A549 (cell line): ENCODE measurements around the gene ADAMTS14. TPM values are rescaled to one million over a fixed set of nuclear protein-coding genes. Genes with fewer than 3 reads are reported as not detected.

Experiments
- ATAC-seq, 2 experiments: fragments of 200-7000 bp in 1 of 2; fragments of >200 bp in 1 of 2; cut with Nextera tagmentation in 1 of 2; cut with Tn5 transposase in 1 of 2; 3 replicates each; pipeline versions ENCODE4 v1.8.0 to v1.9.1; 2018 to 2020; ENCODE audit warnings: mild to moderate bottlenecking in 1 of 2, moderate library complexity in 1 of 2
- CTCF ChIA-PET: fragments of 300-600 bp; sonication (Branson Sonifier 250); formaldehyde crosslinking; extraction: SDS; loops from one replicate; lab custom pipeline; 2021; ENCODE audit warnings: antibody characterized with exemption, inconsistent platforms; lab: Yijun Ruan, JAX
- POLR2A ChIA-PET: fragments of 350-600 bp; formaldehyde crosslinking; extraction: SDS; loops from one replicate; lab custom pipeline; 2021; ENCODE audit warnings: antibody characterized with exemption, inconsistent platforms; lab: Yijun Ruan, JAX
- DNase-seq, 2 experiments: peaks; one replicate each; pipeline versions ENCODE4 v3.0.0 to v3.0.0-alpha.2; 2011 to 2016; ENCODE audit warnings: low read depth in 1 of 2, low spot score in 1 of 2
- FAIRE-seq: peaks from 2 replicates; lab custom pipeline; 2011; peaks lifted over from hg19 to GRCh38; lab: Jason Lieb, UNC
- H3K27ac ChIP-seq, 2 experiments: fragments of >200 bp; sonication (Bioruptor Twin); formaldehyde crosslinking; 3 replicates each; pipeline ENCODE4 v1.5.1; 2016 to 2017
- H3K4me1 ChIP-seq: fragments of >200 bp; sonication (Bioruptor Twin); formaldehyde crosslinking; 3 replicates; pipeline ENCODE4 v1.6.1; 2016
- H3K4me2 ChIP-seq: fragments of >200 bp; sonication (Bioruptor Twin); formaldehyde crosslinking; 3 replicates; pipeline ENCODE4 v1.6.1; 2016
- H3K4me3 ChIP-seq: fragments of >200 bp; sonication (Bioruptor Twin); formaldehyde crosslinking; 3 replicates; pipeline ENCODE4 v1.5.1; 2016
- H3K9me3 ChIP-seq: fragments of >200 bp; sonication (Bioruptor Twin); formaldehyde crosslinking; 3 replicates; pipeline ENCODE4 v1.6.1; 2016
- ATOH8 ChIP-seq: fragments of 250-450 bp; sonication (Bioruptor Pico); IDR thresholded peaks from 2 replicates; pipeline ENCODE4 v1.5.0; 2020; ENCODE audit warnings: low read depth, mild to moderate bottlenecking, moderate library complexity
- BHLHE40 ChIP-seq: IDR thresholded peaks from 2 replicates; pipeline ENCODE4 v1.6.1; 2012; ENCODE audit warnings: low read depth, low read length, inconsistent platforms
- CHD2 ChIP-seq: fragments of 150-350 bp; IDR thresholded peaks from 2 replicates; pipeline ENCODE4 v1.6.1; 2014; ENCODE audit warnings: low read length; ENCODE audit not compliant: partially characterized antibody
- CHD4 ChIP-seq: fragments of 200-600 bp; sonication (generic); IDR thresholded peaks from 2 replicates; pipeline ENCODE4 v1.6.1; 2016; ENCODE audit warnings: antibody characterized with exemption, mild to moderate bottlenecking, borderline replicate concordance
- CTCF ChIP-seq: fragments of >200 bp; sonication (Bioruptor Twin); formaldehyde crosslinking; IDR thresholded peaks from 3 replicates; pipeline ENCODE4 v1.5.1; 2016
- FOSB ChIP-seq: fragments of 250-450 bp; sonication (Bioruptor Pico); IDR thresholded peaks from 2 replicates; pipeline ENCODE4 v1.5.0; 2020; ENCODE audit warnings: mild to moderate bottlenecking, moderate library complexity
- HOXA7 ChIP-seq: fragments of 250-450 bp; sonication (Bioruptor Pico); IDR thresholded peaks from 2 replicates; pipeline ENCODE4 v1.5.0; 2020; ENCODE audit warnings: mild to moderate bottlenecking, moderate library complexity
- HOXB13 ChIP-seq: fragments of 250-450 bp; sonication (Bioruptor Pico); IDR thresholded peaks from 2 replicates; pipeline ENCODE4 v1.5.0; 2020; ENCODE audit warnings: low read depth, mild to moderate bottlenecking, moderate library complexity
- JUN ChIP-seq, 2 experiments: fragments of >200 bp; sonication (Bioruptor Twin); formaldehyde crosslinking; IDR thresholded peaks; 2 replicates in 1 of 2; 3 replicates in 1 of 2; pipeline ENCODE4 v1.6.1; 2016 to 2017
- KDM5A ChIP-seq: fragments of 200-600 bp; sonication (generic); IDR thresholded peaks from 2 replicates; pipeline ENCODE4 v1.6.1; 2016; ENCODE audit warnings: antibody characterized with exemption, mild to moderate bottlenecking
- MAX ChIP-seq: IDR thresholded peaks from 2 replicates; pipeline ENCODE4 v1.6.1; 2012
- MAZ ChIP-seq: fragments of 150-350 bp; IDR thresholded peaks from 2 replicates; pipeline ENCODE4 v1.6.1; 2014; ENCODE audit warnings: antibody characterized with exemption, low read depth, low read length, borderline replicate concordance
- MYC ChIP-seq: IDR thresholded peaks from 2 replicates; pipeline ENCODE4 v1.6.1; 2012; ENCODE audit warnings: mild to moderate bottlenecking, inconsistent platforms, low read length, improper control_type of control experiment, borderline replicate concordance
- NR3C1 ChIP-seq: fragments of >200 bp; sonication (Bioruptor Twin); formaldehyde crosslinking; IDR thresholded peaks from 3 replicates; pipeline ENCODE4 v1.6.1; 2017
- POLR2A ChIP-seq: IDR thresholded peaks from 2 replicates; pipeline ENCODE4 v1.6.1; 2012; ENCODE audit warnings: mild to moderate bottlenecking, low read length
- POLR2AphosphoS2 ChIP-seq: conservative IDR thresholded peaks from 2 replicates; pipeline ENCODE4 v1.6.1; 2012; ENCODE audit warnings: low read length, improper control_type of control experiment, inconsistent platforms
- RAD21 ChIP-seq, 2 experiments: fragments of >200 bp in 1 of 2; sonication (Bioruptor Twin) in 1 of 2; formaldehyde crosslinking in 1 of 2; IDR thresholded peaks in 1 of 2; conservative IDR thresholded peaks in 1 of 2; 2 replicates in 1 of 2; 3 replicates in 1 of 2; pipeline ENCODE4 v1.6.1; 2012 to 2018; ENCODE audit warnings: inconsistent platforms in 1 of 2
- SMC3 ChIP-seq: fragments of >200 bp; sonication (Bioruptor Twin); formaldehyde crosslinking; IDR thresholded peaks from 3 replicates; pipeline ENCODE4 v1.6.1; 2018; ENCODE audit warnings: inconsistent platforms
- TP53 ChIP-seq: fragments of 250-450 bp; sonication (Bioruptor Pico); IDR thresholded peaks from 2 replicates; pipeline ENCODE4 v1.5.0; 2021; ENCODE audit warnings: mild to moderate bottlenecking, moderate library complexity
- ZFP36 ChIP-seq: fragments of 450-650 bp; IDR thresholded peaks from 2 replicates; pipeline ENCODE4 v1.6.1; 2014; ENCODE audit warnings: borderline replicate concordance; ENCODE audit not compliant: partially characterized antibody
- ZNF302 ChIP-seq: fragments of 250-450 bp; sonication (Bioruptor Pico); IDR thresholded peaks from 2 replicates; pipeline ENCODE4 v1.9.0; 2021; ENCODE audit warnings: inconsistent platforms, mild to moderate bottlenecking, moderate library complexity
- WGBS: methylation state at CpG from one replicate; pipeline ENCODE4 v1.1.6; 2017; ENCODE audit errors: missing lambda C conversion rate; 5-methylcytosine and 5-hydroxymethylcytosine counted together
- polyA plus RNA-seq, 4 experiments: library from polyadenylated mRNA; depleted of rRNA in 3 of 4; stranded (reverse); fragments of >200 nt; fragmentation: RNase III in 1 of 4; extraction: RNeasy Plus Mini Kit Qiagen cat#74134 plus additional on column Dnase treatment in 1 of 4; gene quantifications; 2 replicates in 3 of 4; 3 replicates in 1 of 4; pipeline ENCODE4 v1.2.3, GENCODE V29; 2011 to 2017

The ADAMTS14 gene
- polyA plus RNA-seq, 2 of the 4 experiments (the other 2 are of a cell fraction), result 0.03 TPM; not detected in 1

GRCh38 chr10:70757856-70758255 is 85.5 kb downstream of the ADAMTS14 start:
- Histone ChIP-seq H3K9me3 (no peaks in the 10 kb centered on the region), H3K4me3 (no peak overlapping the region), H3K4me2 (no peak overlapping the region), H3K27ac (no peak overlapping the region), H3K4me1 (0 out of 3 replicates have a peak, but pooled peaks cover 5% of the 10 kb centered on the region)
- TF ChIP-seq CHD4, result no peak
- no peak for TF ChIP-seq MAZ
- TF ChIP-seq ZNF302 (CRISPR knock-in tag), result no peak
- no peak for TF ChIP-seq KDM5A
- TF ChIP-seq JUN (IDR thresholded peaks at IDR 0.05), result no peak
- no peak for TF ChIP-seq RAD21 (conservative IDR thresholded peaks at IDR 0.05 in 1 of 2, IDR thresholded peaks at IDR 0.05 in 1 of 2)
- no peak for TF ChIP-seq CHD2
- TF ChIP-seq HOXA7 (CRISPR knock-in tag), result no peak
- TF ChIP-seq HOXB13 (CRISPR knock-in tag), result no peak
- no peak for TF ChIP-seq MAX
- no peak for TF ChIP-seq POLR2AphosphoS2
- TF ChIP-seq FOSB, result no peak
- no peak for TF ChIP-seq ATOH8 (CRISPR knock-in tag)
- no peak for TF ChIP-seq ZFP36
- TF ChIP-seq CTCF, result no peak
- TF ChIP-seq POLR2A, result no peak
- no peak for TF ChIP-seq BHLHE40
- DNase-seq (no peak), FAIRE-seq (no peak), ATAC-seq (no peak)
- WGBS, result 61% methylated on average over 9 of the region's 13 CpGs
- ChIA-PET CTCF (interaction anchor here (0.9 to 12.8 kb wide), 13 partner anchors 9 to 304 kb away, joined by 3 to 129 read pairs (median 12); no protein-coding TSS in a partner anchor), POLR2A (no interaction called here)

GRCh38 chr10:70758757-70759514 is 86.6 kb downstream of the ADAMTS14 start:
- H3K27ac ChIP-seq, result no peak overlapping the region
- WGBS, result 33% methylated on average over 6 of the region's 7 CpGs
- ChIA-PET POLR2A (no interaction called here), CTCF (interaction anchor here (0.5 to 12.8 kb wide), 52 partner anchors 9 to 737 kb away, joined by 3 to 129 read pairs (median 4); no protein-coding TSS in a partner anchor)
- peak; percentile 71 to 81 for TF ChIP-seq RAD21 (conservative IDR thresholded peaks at IDR 0.05 in 1 of 2, IDR thresholded peaks at IDR 0.05 in 1 of 2)
- no peak for TF ChIP-seq CHD2
- no peak for TF ChIP-seq ZNF302 (CRISPR knock-in tag)
- TF ChIP-seq BHLHE40, result no peak
- TF ChIP-seq CTCF, result peak; percentile 75
- no peak for TF ChIP-seq NR3C1
- TF ChIP-seq SMC3, result peak; percentile 67
- no peak for TF ChIP-seq MYC
- TF ChIP-seq TP53, result no peak
- H3K4me3 ChIP-seq, result no peak overlapping the region
- 0 out of 3 replicates have a peak, but pooled peaks cover 5% of the 10 kb centered on the region for H3K4me1 ChIP-seq
- DNase-seq, result peak; percentile 59 to 67
- H3K9me3 ChIP-seq, result no peaks in the 10 kb centered on the region
- peak; percentile 45 to 80 for ATAC-seq
- no peak overlapping the region for H3K4me2 ChIP-seq
- FAIRE-seq, result no peak
